ENCODE results near the gene ZCRB1. TPM values are rescaled to one million over a fixed set of nuclear protein-coding genes. Genes with fewer than 3 reads are reported as not detected.

ZCRB1 gene
- total RNA-seq, 1 donor: 32.6 TPM

DNA sequence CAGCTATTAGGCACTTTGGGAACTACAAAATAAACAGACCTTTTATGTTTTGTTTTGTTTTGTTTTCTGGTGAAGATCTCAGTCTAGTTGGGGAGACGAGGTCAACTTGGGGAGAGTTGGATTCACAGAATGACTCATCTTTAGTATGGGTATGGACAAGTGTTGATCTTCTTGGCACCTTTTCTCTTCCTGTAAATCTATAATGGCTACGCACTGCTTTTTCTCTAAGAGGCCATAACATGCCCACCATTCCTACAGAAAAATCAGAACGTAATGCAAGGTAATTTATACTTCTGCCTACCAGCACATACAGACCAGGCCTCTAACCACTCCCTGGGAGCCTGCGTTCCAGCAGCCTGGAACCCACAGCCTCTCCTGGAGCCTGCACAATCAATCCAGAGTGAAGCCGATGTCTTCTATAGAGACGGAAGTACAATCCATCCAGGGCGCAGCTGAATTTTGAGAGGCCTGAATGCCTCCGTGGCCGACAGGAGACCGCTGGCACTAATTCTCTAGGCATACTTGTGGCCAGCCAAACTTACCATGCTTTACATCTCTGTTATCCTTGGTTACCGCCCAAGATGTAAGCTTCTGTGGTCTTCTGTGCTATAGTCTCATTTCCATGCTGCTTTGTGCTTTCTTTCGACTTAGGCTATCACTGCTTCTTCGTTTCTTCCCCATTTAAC, 790 bp upstream of the ZCRB1 start:
- DNase-seq (ENCODE audit: insufficient read length, low spot score, missing footprints): peak; percentile 77
- Histone ChIP-seq H3K4me3 (ENCODE audit: insufficient read depth, low read length) (peak overlapping the region; percentile 94), H3K4me1 (ENCODE audit: insufficient read depth, low read length) (peaks cover 22% of the 10 kb centered on the region), H3K79me2 (ENCODE audit: insufficient read depth, low read length) (peaks cover 71% of the 10 kb centered on the region), H3K9me3 (ENCODE audit: low read depth, low read length) (no peaks in the 10 kb centered on the region), H2AFZ (ENCODE audit: low read length) (peak overlapping the region; percentile 95), H3K27ac (ENCODE audit: low read depth, low read length) (peak overlapping the region; percentile 84), H3K4me2 (ENCODE audit: insufficient read depth, low read length) (peak overlapping the region; percentile 91), H4K20me1 (ENCODE audit: insufficient read depth, low read length) (peaks cover 27% of the 10 kb centered on the region), H3K36me3 (ENCODE audit: insufficient read depth, low read length) (peaks cover 2% of the 10 kb centered on the region), H3K27me3 (ENCODE audit: insufficient read depth, low read length) (no peaks in the 10 kb centered on the region)
- TF ChIP-seq, protein P1, sequence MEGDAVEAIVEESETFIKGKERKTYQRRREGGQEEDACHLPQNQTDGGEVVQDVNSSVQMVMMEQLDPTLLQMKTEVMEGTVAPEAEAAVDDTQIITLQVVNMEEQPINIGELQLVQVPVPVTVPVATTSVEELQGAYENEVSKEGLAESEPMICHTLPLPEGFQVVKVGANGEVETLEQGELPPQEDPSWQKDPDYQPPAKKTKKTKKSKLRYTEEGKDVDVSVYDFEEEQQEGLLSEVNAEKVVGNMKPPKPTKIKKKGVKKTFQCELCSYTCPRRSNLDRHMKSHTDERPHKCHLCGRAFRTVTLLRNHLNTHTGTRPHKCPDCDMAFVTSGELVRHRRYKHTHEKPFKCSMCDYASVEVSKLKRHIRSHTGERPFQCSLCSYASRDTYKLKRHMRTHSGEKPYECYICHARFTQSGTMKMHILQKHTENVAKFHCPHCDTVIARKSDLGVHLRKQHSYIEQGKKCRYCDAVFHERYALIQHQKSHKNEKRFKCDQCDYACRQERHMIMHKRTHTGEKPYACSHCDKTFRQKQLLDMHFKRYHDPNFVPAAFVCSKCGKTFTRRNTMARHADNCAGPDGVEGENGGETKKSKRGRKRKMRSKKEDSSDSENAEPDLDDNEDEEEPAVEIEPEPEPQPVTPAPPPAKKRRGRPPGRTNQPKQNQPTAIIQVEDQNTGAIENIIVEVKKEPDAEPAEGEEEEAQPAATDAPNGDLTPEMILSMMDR (IDR thresholded peaks at IDR 0.05; ENCODE audit: extremely low read depth, low read depth, low read length): no peak

DNA sequence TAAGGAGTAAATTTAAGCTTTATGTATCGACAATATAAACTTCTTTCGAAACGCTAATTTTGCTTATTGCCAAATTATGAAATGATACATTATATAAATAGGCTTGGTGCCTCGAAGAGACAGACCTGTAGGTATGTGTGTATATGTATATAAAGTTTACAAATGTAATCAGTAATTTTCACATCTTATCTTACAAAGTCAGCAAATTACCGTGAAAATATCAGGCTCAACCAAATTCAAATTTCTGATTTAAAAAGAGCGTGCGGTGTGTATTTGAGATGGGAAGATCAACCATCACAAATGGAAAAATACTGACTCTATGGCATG, 605 bp downstream of the ZCRB1 start:
- peaks cover 2% of the 10 kb centered on the region for H3K36me3 ChIP-seq (ENCODE audit: insufficient read depth, low read length)
- no peak for DNase-seq (ENCODE audit: insufficient read length, low spot score, missing footprints)
- H3K79me2 ChIP-seq (ENCODE audit: insufficient read depth, low read length): peaks cover 57% of the 10 kb centered on the region
- H4K20me1 ChIP-seq (ENCODE audit: insufficient read depth, low read length): peaks cover 18% of the 10 kb centered on the region
- peak overlapping the region; percentile 94 for H3K4me3 ChIP-seq (ENCODE audit: insufficient read depth, low read length)
- TF ChIP-seq, protein P1 (IDR thresholded peaks at IDR 0.05; ENCODE audit: extremely low read depth, low read depth, low read length): no peak
- H3K4me2 ChIP-seq (ENCODE audit: insufficient read depth, low read length): peak overlapping the region; percentile 91
- peak overlapping the region; percentile 95 for H2AFZ ChIP-seq (ENCODE audit: low read length)
- H3K27me3 ChIP-seq (ENCODE audit: insufficient read depth, low read length): no peaks in the 10 kb centered on the region
- peaks cover 22% of the 10 kb centered on the region for H3K4me1 ChIP-seq (ENCODE audit: insufficient read depth, low read length)
- H3K27ac ChIP-seq (ENCODE audit: low read depth, low read length): peak overlapping the region; percentile 84
- H3K9me3 ChIP-seq (ENCODE audit: low read depth, low read length): no peaks in the 10 kb centered on the region

DNA sequence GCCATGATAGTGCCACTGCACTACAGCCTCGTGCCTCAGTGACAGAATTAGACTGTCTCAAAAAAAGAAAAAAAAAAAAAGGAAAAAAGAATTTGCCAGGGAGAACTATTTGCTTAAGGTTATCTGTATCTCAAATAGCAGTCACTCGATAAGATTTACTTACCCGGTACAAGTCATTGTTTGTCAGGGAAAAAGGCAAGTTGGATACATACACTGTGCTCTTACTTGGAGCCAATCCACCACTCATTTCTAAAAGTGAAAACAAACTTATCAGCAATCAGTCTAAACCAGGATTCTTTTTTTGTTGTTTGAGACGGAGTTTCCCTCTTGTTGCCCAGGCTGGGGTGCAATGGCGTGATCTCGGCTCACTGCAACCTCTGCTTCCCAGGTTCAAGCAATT, 2.0 kb downstream of the ZCRB1 start:
- no peak overlapping the region for H3K27ac ChIP-seq (ENCODE audit: low read depth, low read length)
- no peak overlapping the region for H3K4me2 ChIP-seq (ENCODE audit: insufficient read depth, low read length)
- no peak overlapping the region for H3K4me3 ChIP-seq (ENCODE audit: insufficient read depth, low read length)
- no peak for DNase-seq (ENCODE audit: insufficient read length, low spot score, missing footprints)
- H4K20me1 ChIP-seq (ENCODE audit: insufficient read depth, low read length): peaks cover 14% of the 10 kb centered on the region
- H3K27me3 ChIP-seq (ENCODE audit: insufficient read depth, low read length): no peaks in the 10 kb centered on the region
- peaks cover 43% of the 10 kb centered on the region for H3K79me2 ChIP-seq (ENCODE audit: insufficient read depth, low read length)
- H3K4me1 ChIP-seq (ENCODE audit: insufficient read depth, low read length): peaks cover 22% of the 10 kb centered on the region
- no peak overlapping the region for H2AFZ ChIP-seq (ENCODE audit: low read length)
- TF ChIP-seq, protein P1 (IDR thresholded peaks at IDR 0.05; ENCODE audit: extremely low read depth, low read depth, low read length): no peak
- peaks cover 2% of the 10 kb centered on the region for H3K36me3 ChIP-seq (ENCODE audit: insufficient read depth, low read length)
- H3K9me3 ChIP-seq (ENCODE audit: low read depth, low read length): no peaks in the 10 kb centered on the region

DNA sequence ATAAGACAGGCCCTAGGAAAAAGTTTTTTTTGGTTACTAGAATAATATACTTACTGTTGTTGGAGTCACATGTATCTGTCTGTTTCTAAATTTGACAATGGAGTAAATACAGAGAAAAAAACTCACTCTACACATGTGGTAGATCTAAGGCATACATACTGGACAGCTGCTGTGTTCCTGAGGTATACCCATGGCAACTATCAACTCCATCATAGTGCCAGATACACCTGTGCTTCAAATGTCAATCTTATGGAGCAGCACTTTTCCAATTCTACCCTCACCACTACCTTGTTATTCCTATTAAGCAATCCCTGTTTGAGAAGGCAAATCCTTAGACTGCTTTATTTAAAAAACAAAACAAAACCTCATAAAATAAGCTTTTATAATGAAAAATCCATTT, 3.3 kb downstream of the ZCRB1 start:
- TF ChIP-seq, protein P1 (IDR thresholded peaks at IDR 0.05; ENCODE audit: extremely low read depth, low read depth, low read length): no peak
- Histone ChIP-seq H3K4me1 (ENCODE audit: insufficient read depth, low read length) (peaks cover 16% of the 10 kb centered on the region), H4K20me1 (ENCODE audit: insufficient read depth, low read length) (peaks cover 9% of the 10 kb centered on the region), H3K27ac (ENCODE audit: low read depth, low read length) (no peak overlapping the region), H3K79me2 (ENCODE audit: insufficient read depth, low read length) (peaks cover 30% of the 10 kb centered on the region), H2AFZ (ENCODE audit: low read length) (no peak overlapping the region), H3K9me3 (ENCODE audit: low read depth, low read length) (no peaks in the 10 kb centered on the region), H3K4me3 (ENCODE audit: insufficient read depth, low read length) (no peak overlapping the region), H3K27me3 (ENCODE audit: insufficient read depth, low read length) (no peaks in the 10 kb centered on the region), H3K36me3 (ENCODE audit: insufficient read depth, low read length) (peaks cover 3% of the 10 kb centered on the region), H3K4me2 (ENCODE audit: insufficient read depth, low read length) (no peak overlapping the region)
- DNase-seq (ENCODE audit: insufficient read length, low spot score, missing footprints): no peak

All from osteoblast (primary cell).